Adipocyte (in vitro differentiated cells): ENCODE measurements around the gene CYLD.

Source experiments
- DNase-seq: peaks from one replicate; pipeline ENCODE4 v3.0.0-alpha.2; 2015; ENCODE audit warnings: low read depth
- H3K27me3 ChIP-seq: replicated peaks from 2 replicates; pipeline ENCODE4 v1.7.0; 2013; ENCODE audit warnings: mild to moderate bottlenecking, low read length, moderate library complexity; ENCODE audit not compliant: control insufficient read depth, insufficient read depth
- H3K36me3 ChIP-seq: 2 replicates; pipeline ENCODE4 v1.7.0; 2013; ENCODE audit warnings: low read length, mild to moderate bottlenecking, moderate library complexity; ENCODE audit not compliant: control insufficient read depth, insufficient read depth, severe bottlenecking
- H3K4me1 ChIP-seq: 2 replicates; pipeline ENCODE4 v1.7.0; 2013; ENCODE audit warnings: mild to moderate bottlenecking, low read length, moderate library complexity; ENCODE audit not compliant: control insufficient read depth, insufficient read depth
- H3K4me3 ChIP-seq: 2 replicates; pipeline ENCODE4 v1.7.0; 2013; ENCODE audit warnings: mild to moderate bottlenecking, low read length, moderate library complexity
- H3K9ac ChIP-seq: 2 replicates; pipeline ENCODE4 v1.7.0; 2013; ENCODE audit warnings: mild to moderate bottlenecking, low read length, moderate library complexity
- H3K9me3 ChIP-seq: 2 replicates; pipeline ENCODE4 v1.7.0; 2013; ENCODE audit warnings: mild to moderate bottlenecking, low read length, moderate library complexity; ENCODE audit not compliant: control insufficient read depth

The CYLD gene

DNA sequence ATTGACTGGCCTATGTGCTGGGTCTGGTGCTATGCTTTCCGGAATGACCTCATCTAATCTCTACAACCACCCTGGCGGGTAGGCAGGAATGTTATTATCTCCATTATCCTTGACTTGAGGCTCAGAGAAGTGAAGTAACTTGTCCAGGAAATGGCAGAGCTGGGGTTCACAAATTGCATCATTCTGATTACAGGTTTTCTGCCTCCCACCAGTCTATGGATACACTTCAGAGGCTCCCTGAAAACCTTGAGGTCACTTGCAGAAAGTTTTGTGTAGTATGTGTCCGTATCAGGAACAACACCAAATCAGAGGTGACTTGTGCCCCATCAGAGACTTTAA is 29.4 kb upstream of the CYLD start:
- Histone ChIP-seq H3K9me3 (no peaks in the 10 kb centered on the region), H3K4me3 (no peak overlapping the region), H3K36me3 (no peaks in the 10 kb centered on the region), H3K9ac (no peak overlapping the region), H3K4me1 (peaks cover 40% of the 10 kb centered on the region), H3K27me3 (no peaks in the 10 kb centered on the region)
- no peak for DNase-seq

DNA sequence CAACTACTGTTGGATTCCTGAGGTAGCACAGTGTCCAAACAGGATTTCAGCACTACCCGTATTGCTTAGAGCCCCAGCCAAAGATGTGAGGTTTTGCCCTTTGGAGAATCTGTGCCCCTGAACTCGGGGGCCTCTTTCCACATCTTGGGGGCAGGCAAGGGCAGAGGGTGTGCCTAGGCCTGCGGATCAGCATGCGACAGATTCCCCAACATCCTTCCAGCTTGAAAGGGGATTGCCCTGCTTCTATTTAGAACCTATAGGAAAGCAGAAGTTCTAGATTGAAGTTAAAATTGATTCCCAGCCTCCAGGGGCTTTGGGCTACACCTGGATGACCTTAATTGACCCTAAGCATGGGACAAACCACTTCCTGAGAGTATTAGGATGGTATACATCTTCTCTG is 28.9 kb upstream of the CYLD start:
- H3K36me3 ChIP-seq: no peaks in the 10 kb centered on the region
- no peak for DNase-seq
- no peaks in the 10 kb centered on the region for H3K27me3 ChIP-seq
- H3K9me3 ChIP-seq: no peaks in the 10 kb centered on the region
- H3K4me1 ChIP-seq: peaks cover 37% of the 10 kb centered on the region
- H3K9ac ChIP-seq: no peak overlapping the region
- no peak overlapping the region for H3K4me3 ChIP-seq

DNA sequence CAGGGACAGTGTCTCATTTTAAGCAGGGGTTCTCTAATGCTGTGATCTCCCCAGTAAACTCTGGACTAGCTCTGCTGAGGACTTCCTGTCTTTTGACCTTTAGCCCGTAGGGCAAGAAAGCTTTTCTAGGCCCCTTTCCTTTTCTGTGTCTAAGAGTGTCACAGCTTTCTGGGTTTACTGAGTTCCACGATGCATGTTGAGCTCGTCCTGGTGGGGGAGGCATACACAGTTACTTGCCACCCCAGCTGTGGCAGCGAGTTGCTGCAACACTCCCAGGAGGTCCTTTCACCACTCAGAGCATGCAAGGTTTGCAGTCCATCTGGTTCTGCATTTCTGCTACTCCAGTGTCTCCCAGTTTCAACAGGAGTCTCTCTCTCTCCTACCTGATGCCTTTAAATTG is 24.8 kb upstream of the CYLD start:
- no peak for DNase-seq
- no peak overlapping the region for H3K9ac ChIP-seq
- H3K36me3 ChIP-seq: no peaks in the 10 kb centered on the region
- H3K4me3 ChIP-seq: no peak overlapping the region
- no peaks in the 10 kb centered on the region for H3K9me3 ChIP-seq
- peaks cover 11% of the 10 kb centered on the region for H3K27me3 ChIP-seq
- peaks cover 30% of the 10 kb centered on the region for H3K4me1 ChIP-seq

DNA sequence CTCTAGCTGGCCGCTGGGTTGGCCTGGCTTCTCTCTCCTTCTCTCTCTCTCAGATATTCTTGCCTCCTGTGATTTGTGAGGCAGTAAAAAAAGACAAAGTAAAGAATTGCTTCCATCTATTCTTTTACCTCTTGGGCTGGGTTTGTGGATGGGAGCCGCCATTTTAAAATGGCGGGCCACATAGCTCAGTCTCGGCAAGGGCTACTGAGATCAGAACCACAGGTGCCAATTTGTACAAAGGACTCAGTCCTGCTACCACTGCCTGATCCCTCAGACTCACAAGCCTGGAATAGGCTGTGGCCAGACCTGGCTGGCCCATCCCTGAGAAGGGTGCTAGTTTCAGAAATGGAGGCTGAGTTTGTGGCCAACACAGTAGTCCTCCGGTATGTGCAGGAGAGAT is 24.4 kb upstream of the CYLD start:
- no peak overlapping the region for H3K4me3 ChIP-seq
- peaks cover 11% of the 10 kb centered on the region for H3K27me3 ChIP-seq
- H3K9ac ChIP-seq: no peak overlapping the region
- DNase-seq: no peak
- H3K9me3 ChIP-seq: no peaks in the 10 kb centered on the region
- H3K4me1 ChIP-seq: peaks cover 26% of the 10 kb centered on the region
- H3K36me3 ChIP-seq: no peaks in the 10 kb centered on the region

DNA sequence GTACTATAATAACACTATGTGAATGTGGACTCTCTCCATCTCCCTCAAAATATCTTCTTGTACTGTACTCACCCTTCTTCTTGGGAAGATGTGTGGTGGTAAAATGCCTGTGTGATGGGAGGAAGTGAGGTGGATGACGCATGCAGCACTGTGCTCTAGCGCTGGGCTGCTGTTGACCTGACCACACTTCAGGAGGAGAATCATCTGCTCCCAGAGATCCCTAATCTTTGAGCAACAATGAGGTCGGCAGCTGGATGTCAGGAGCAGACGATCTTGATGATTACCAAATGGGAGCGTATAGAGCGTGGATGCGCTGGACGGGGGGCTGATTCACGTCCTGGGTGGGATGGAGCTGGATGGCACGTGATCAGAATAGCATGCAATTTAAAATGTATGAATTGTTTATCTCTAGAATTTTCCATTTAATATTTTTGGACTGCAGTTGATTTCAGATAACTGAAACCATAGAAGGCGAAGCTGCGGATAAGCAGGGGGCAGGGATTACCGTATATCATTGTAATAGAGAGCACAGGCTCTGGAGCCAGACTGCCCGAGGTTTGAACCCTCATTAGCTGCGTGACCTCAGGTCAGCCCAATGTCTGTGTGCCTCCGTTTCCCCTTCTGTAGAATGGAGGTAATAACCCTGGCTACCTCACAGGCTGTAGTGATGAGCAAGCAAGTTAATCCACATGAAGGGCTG is 23.7 kb upstream of the CYLD start:
- Histone ChIP-seq H3K9ac (no peak overlapping the region), H3K27me3 (peaks cover 11% of the 10 kb centered on the region), H3K36me3 (no peaks in the 10 kb centered on the region), H3K9me3 (no peaks in the 10 kb centered on the region), H3K4me3 (peak overlapping the region; percentile 22), H3K4me1 (peaks cover 20% of the 10 kb centered on the region)
- DNase-seq: no peak

DNA sequence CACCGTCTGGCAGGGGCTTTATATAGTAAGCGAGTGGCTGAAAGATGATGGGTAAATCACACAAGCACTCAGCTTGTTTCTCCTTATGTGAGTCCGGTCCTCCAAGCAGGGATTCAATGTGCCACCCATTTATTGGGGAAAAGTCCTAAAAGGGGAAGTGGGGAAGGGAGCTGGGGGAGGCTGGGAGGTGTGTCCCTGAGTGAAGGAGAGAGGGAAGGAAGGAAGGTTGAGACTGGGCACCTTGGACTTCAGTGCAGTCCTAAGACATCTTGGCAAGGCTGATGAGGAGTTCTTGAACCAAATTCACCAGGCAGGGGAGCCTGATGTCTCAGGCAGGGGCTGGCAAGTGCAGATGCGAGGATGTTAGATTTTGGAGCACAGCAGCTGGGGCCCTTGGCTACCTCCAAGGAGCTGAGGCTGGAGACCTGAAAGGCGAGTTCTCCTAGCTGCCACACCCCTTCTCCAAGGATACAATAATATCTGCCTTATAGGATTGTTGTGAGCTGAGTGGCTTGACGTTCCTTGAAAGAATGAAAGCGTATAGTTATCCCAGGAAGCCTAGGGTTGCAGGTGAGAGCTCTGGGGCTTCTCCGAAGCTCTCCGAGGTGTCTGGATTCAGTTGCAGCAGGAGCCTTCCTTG is 23.0 kb upstream of the CYLD start:
- Histone ChIP-seq H3K9me3 (no peaks in the 10 kb centered on the region), H3K9ac (no peak overlapping the region), H3K27me3 (peaks cover 11% of the 10 kb centered on the region), H3K36me3 (no peaks in the 10 kb centered on the region), H3K4me1 (peaks cover 17% of the 10 kb centered on the region), H3K4me3 (no peak overlapping the region)
- no peak for DNase-seq

DNA sequence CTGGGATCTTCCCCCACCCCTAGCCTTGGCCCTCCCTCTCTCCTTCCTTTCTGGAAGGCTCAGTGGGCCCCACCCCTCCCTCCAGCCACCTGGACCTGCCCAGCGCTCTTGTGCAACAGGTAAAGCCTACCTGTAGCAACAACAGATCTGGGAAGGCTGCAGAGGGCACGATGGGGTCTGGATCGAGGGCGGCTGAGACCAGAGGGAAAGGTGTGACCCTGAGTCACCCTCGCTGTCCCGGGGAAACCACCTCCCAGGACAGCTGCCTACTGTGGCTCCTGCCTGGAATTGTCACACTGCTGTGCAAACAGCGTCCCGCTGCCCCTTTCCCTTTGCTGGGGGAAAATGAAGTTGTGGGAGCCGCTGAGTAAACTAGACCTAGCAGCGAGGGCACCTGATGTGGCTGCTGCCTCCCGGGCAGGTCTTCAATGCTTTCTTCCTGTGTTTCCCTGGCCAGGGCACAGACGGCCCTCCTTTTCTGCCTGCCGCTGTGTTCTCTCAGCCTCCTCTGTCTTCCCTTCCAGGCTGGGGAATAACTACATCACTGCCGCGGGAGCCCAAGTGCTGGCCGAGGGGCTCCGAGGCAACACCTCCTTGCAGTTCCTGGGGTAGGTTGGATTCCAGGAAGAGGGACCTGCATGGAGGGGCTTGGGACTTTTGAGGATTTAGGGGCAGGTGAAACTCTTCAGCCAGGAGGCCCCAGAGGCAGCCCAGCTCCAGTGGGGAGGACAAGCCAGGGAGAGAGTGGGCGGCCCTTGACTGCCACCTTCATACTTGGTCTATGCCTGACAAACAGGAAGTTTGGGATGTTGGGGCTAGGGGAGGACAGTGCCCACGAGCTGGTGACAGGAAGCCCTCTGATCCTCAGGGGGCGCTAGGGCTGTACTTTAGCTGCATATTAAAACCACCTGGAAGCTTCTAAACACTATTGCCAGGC is 22.2 kb upstream of the CYLD start:
- no peaks in the 10 kb centered on the region for H3K36me3 ChIP-seq
- no peak for DNase-seq
- peaks cover 11% of the 10 kb centered on the region for H3K27me3 ChIP-seq
- H3K4me1 ChIP-seq: peaks cover 12% of the 10 kb centered on the region
- H3K9me3 ChIP-seq: peaks cover 6% of the 10 kb centered on the region
- no peak overlapping the region for H3K9ac ChIP-seq
- H3K4me3 ChIP-seq: no peak overlapping the region

DNA sequence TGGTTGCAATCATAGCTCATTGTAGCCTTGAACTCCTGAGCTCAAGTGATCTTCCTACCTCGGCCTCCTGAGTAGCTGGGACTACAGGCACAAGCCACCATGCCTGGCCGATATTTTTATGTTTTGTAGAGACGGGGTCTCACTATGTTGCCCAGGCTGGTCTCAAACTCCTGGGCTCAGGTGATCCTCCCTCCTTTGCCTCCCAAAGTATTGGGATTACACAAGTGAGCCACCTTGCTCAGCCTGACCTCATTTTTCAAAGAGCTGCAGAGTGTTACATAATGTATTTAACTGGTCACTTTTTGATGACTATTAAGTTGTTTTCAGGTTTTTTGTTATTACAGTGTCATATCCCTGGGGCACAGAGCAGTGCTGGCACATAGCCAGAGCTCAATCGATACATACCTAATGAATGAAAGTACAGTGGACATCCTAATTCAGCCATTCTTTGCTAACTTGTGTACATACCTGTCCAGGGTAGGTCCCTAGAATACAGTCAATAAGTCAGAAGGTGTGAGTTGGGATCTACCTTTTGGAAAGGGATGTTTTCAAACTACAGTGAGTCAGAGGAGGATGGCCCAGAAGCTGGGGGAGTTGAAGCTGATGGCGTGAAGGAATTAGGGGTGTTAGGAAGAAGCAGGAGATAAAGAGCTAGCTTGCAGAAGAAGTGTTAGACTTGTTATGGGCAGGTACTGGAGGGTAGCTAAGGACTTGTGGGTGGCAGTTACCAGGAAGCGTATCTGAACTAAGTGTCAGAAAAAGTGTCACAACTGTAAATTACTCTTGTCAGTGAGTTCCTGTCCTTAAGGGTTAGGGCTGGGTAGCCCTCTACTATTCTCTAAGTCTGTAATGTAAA is 20.1 kb upstream of the CYLD start:
- no peak overlapping the region for H3K9ac ChIP-seq
- no peaks in the 10 kb centered on the region for H3K36me3 ChIP-seq
- H3K27me3 ChIP-seq: peaks cover 11% of the 10 kb centered on the region
- H3K9me3 ChIP-seq: peaks cover 6% of the 10 kb centered on the region
- no peak overlapping the region for H3K4me3 ChIP-seq
- no peak for DNase-seq
- H3K4me1 ChIP-seq: peaks cover 8% of the 10 kb centered on the region

DNA sequence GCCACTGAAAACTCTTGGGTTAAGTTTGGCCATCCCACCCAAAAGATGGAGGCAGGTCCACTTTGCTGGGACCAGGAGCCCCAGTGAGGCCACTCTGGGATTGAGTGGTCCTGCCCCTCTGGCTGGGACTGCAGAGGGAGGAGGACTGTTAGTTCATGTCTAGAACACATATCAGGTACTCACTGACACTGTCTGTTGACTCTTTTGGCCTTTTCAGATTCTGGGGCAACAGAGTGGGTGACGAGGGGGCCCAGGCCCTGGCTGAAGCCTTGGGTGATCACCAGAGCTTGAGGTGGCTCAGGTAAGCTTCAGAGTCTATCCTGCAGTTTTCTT is 19.5 kb upstream of the CYLD start:
- H3K9me3 ChIP-seq: peaks cover 6% of the 10 kb centered on the region
- H3K4me1 ChIP-seq: peaks cover 2% of the 10 kb centered on the region
- H3K4me3 ChIP-seq: no peak overlapping the region
- no peak for DNase-seq
- H3K27me3 ChIP-seq: peaks cover 11% of the 10 kb centered on the region
- H3K9ac ChIP-seq: no peak overlapping the region
- H3K36me3 ChIP-seq: no peaks in the 10 kb centered on the region

DNA sequence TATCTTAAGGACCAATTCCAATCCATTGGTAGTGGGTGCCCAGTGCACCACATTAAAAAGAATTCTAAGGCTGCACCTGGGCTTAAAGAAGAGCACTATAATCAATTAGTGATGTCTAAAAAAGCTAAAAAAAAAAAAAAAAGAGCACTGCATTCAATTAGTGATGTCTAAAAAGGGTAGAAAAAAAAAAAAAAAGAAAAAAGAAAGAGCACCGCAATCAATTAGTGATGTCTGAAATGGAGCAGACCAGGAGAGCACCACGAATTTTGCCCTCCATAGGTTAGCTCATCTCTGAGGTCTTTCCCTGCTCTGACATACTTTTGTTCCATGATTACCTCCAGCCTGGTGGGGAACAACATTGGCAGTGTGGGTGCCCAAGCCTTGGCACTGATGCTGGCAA is 18.9 kb upstream of the CYLD start:
- no peak overlapping the region for H3K9ac ChIP-seq
- no peaks in the 10 kb centered on the region for H3K4me1 ChIP-seq
- no peak for DNase-seq
- no peaks in the 10 kb centered on the region for H3K36me3 ChIP-seq
- peaks cover 6% of the 10 kb centered on the region for H3K9me3 ChIP-seq
- peaks cover 11% of the 10 kb centered on the region for H3K27me3 ChIP-seq
- H3K4me3 ChIP-seq: no peak overlapping the region

DNA sequence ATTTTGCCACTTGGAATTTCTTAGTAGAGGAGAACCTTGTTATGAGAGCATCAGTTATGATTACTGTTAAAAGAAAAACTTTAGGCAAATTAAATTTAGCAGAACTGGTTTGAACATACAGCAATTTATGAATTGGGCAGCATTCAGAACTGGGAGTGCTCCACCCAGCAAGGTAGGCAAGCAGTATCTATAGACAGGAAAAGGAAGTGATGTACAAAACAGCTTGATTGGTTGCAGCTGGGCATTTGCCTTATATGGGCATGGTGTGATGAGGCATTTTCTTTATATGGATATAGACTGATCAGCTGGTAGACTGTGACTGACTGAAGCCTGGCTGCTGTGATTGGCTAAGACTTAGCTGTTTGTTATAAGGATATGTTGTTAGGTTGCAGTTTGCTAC is 17.6 kb upstream of the CYLD start:
- Histone ChIP-seq H3K4me1 (no peaks in the 10 kb centered on the region), H3K9ac (no peak overlapping the region)

More for the DNA sequence above, 17.6 kb upstream of the CYLD start:
- Histone ChIP-seq H3K4me3 (no peak overlapping the region), H3K27me3 (peaks cover 11% of the 10 kb centered on the region), H3K9me3 (peaks cover 6% of the 10 kb centered on the region), H3K36me3 (no peaks in the 10 kb centered on the region)
- no peak for DNase-seq
